T-helper 1 cell treated with Interleukin-12 subunit alpha and Interleukin-12 subunit beta and Interleukin-4 antibody, amounts not matched to agents 30 ng/mL and 1 ng/mL, for 36 hours (primary cell): ENCODE measurements around the gene HS3ST3A1. TPM values are rescaled to one million over a fixed set of nuclear protein-coding genes. Genes with fewer than 3 reads are reported as not detected.
"Not testable (repeated sequence)": the region's sequence is repeated elsewhere in the genome, so short reads cannot be mapped to it uniquely, and the experiment has no call there.

Experiments
- intact Hi-C: fragments of 100-400 bp; cut with micrococcal nuclease; formaldehyde crosslinking; loops from one replicate; pipeline ENCODE4 v1.15.1; 2024
- total RNA-seq: library from RNA; stranded (reverse); gene quantifications from 2 replicates; pipeline ENCODE4 v1.2.3, GENCODE V29; 2022

Gene HS3ST3A1
- total RNA-seq, 1 donor from 2014 or later, result 11.8 TPM

DNA sequence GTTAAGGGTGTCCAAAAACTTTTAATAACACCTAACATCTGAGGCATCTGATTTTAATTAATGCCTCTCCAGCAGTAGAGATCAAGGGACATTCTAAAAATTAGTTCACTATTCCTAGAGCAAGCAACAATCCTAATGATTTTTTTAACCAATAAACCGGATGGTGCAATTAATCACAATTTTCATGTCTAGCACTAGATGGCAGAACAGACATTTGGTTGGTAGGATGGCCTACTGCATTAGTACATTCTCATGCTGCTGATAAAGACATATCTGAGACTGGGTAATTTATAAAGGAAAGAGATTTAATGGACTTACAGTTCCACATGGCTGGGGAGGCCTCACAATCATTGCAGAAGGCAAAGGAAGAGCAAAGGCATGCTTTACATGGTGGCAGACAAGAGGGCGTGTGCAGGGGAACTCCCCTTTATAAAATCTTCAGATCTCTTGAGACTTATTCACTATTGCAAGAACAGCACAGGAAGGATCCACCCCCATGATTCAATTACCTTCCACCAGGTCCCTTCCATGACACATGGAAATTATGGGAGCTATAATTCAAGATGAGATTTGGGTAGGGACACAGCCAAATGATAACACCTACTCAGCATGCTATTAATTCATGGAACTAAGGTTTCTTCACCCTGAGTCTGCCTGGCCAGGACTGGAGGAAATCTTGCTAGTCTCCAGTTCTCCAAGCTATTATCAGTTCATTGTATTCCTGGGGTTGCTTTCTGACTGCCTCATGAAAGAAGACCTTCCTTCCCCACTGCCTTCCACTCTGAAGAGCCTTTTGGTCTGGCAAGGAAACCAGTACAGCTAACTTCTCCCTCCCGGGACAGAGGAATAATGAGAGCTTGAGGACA, 24.8 kb downstream of the HS3ST3A1 start:
- intact Hi-C loops, result no loop called here

DNA sequence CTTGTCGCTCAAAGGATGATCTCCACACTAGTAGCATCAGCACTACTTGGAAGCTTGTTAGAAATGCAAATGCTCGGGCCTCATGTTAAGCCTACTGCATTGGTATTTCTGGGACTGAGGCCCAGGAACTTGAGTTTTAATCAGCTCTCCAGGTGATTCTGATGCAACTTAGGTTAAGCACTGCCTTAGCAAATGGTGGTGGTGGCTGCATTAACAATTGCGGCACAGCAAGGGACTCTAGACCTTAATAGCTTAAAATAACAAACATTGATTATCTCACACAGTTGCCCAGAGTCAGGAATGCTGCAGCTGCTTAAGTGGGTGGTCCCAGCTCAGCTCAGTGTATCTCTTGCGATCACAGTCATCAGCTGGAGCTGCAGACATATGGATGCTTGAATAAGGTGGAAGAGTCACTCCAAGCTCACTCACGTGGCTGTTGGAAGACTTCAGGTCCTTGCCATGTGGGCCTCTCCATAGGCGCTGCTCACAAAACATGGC, 25.8 kb downstream of the HS3ST3A1 start:
- intact Hi-C loops, result no loop called here

DNA sequence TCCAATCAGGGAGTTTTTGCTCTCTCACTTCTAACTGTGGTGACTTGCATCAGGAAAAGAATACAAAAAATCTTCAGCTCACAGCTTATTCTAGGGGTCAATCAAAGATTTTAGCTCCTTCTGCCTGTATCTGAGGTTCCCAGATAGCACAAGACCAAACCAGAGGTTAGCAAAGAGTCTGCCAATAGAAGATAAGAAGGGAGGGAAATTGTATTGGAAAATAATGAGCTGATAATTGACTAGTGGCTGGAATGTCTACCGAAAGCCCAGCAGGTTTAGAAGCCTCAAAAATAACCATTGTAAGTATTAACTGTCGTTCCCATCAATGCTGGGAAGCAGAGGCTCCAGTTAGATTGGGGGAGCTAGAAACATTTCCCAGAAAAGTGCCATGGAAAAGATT, 26.3 kb downstream of the HS3ST3A1 start:
- intact Hi-C loops, result no loop called here

DNA sequence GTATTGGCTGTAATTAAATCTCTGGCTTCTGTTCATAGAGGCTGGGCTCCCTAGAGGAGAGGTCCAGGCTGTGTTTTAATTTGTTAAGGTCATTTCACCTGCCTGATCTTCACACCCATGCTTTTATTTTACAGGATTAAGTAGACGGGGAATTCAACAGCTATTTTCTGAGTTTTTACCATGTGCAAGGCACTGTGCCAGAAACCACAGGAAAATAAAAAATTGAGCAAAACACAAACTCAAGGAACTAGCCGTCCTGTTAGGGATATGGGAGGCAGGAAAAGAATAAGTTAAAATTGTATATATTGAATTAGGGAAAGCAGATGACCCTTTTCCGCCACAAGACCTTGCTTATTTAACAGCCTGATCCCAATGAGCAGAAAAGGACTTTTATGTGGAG, 29.1 kb downstream of the HS3ST3A1 start:
- intact Hi-C loops, result no loop called here

DNA sequence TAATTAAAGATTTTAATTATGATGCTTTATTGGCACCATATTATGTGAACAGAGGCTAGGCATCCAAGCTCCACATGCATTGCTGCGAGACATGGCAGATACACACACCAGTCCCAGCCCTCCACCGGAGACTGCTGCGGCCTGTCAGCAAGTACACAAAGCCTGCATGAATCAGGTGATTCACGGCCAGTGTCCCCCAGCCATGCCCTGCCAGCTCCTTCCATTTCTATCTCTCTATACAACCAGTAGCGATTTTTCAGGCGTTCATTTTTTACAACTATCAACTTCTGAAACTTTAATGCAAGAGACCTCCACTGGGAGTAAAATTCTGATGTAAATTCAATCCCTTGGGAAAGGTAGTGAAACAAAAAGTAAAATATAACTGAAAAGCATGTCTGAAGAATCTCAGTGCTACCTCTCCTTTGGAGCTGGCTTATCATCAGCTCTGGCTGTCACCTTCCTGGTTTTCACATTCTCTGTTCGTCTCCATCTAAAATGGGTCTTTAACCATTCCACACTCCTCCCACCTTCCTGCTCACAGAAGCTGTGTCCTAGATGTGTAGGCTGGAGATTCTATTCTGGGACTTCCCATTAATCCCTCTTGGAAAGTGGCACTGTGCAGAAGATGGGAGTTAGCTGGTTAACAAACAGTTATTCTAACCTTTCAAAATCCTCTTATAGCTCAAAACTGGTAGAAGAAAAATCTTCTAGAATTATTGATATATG, 32.2 kb downstream of the HS3ST3A1 start:
- intact Hi-C loops, result no loop called here

DNA sequence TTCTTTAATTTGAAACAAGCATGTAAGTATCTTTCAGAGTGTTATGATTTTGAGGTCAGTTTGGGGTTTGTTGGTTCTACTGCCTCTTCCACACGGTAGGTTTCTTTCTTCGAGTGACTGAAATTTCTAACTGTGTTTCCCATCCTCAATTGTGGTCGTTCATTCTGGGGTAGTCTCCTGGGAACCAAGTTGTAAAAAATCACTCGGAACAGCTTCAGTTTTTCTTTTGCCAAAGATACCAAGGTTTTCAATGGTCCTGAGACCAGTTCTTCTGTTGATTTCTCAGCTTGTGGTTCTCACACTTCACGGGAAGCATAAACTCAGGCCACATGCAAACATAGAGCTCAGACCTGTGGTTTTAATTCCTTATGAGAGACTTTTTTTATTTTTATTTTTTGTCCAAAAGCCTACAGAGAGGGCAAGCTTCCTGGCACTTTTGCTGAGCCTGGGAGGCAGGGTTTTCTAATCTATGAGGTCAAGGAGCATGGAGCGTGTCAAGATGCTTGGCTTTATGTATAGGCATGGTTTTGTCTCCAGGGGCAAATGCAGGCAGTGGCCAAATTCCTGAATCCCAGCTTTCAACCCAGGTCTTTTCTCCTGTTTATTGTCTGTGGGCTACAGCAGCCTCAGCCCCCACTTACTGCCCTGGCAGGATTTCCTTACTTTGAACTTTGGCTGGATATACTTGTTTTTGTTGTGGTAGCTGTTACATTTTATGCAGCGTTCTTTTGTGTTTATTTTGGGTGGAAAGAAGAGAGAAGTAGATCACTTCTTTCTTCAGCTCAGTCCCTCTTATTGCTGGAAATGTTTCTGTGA, 32.9 kb downstream of the HS3ST3A1 start:
- intact Hi-C loops, result no loop called here

DNA sequence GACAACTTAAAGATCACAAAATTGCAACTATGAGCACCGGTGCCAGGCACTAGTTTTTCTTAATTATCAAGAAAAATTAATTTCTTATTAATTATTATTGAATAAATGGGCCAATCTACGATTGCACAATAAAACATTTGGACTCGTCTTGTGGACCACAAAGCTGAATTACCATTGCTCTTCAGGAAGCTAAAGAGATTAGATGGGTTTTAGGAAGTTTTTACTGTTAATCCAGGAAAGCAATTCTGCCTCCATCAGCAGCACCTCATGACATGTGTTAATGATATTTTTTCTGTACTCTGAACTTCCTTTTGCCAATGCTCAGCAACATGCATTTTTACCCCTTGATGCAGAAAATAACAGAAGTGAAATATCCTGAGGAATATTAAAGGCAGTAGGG, 37.9 kb downstream of the HS3ST3A1 start:
- intact Hi-C loops, result no loop called here

DNA sequence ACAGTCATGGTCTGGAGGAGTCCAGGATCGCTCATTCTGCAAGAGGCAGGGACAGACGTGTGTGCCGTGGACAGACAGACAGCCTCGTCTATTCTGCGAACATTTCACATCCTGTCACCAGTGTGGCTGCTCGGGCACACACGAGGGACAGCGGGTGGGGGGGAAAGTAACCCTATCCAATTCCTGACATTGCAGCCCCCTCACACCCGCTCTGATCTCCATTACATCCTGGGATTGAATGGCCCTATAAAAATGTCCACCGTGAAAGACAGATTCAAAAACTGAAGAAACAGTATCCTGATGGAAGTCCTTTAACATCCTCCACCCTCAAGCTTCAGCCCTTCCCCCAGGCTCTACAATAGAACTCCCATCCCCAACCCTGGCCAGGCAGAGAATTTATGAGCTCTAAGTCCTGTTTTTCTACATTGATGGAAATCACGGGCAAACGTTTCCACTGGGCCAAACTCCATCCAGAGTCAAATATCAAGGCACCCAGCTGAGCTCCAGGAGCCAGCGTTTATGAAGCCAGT, 39.4 kb downstream of the HS3ST3A1 start:
- intact Hi-C loops, result no loop called here

DNA sequence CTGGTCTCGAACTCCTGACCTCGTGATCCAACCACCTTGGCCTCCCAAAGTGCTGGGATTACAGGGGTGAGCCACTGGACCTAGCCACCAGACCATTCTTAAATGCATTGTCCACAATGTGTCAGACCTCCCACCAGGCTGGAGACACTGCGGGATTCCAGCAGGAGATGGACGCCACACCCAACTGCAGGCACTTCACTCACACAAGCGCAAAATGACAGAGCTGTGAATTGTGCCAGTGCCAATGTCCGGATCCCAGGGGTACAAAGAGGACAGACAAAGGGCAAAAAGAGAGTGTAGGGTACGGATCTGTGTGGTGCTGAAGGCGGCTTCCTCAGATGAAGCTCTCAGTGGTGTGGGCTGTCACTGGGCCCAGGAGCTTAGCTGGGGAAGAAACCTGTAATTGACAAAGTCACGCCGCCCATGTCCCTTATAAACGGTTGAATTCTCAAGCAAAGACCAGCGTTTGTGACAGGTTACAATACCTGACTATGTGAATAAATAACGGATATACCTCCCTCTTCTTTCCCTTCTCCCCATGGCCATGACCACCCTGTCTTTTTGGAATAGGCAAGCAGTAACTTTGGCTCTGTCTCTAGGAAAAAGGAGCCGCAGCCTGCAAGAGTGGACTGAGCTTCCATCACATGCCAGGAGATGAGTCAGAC, 40.0 kb downstream of the HS3ST3A1 start:
- intact Hi-C loops, result no loop called here

DNA sequence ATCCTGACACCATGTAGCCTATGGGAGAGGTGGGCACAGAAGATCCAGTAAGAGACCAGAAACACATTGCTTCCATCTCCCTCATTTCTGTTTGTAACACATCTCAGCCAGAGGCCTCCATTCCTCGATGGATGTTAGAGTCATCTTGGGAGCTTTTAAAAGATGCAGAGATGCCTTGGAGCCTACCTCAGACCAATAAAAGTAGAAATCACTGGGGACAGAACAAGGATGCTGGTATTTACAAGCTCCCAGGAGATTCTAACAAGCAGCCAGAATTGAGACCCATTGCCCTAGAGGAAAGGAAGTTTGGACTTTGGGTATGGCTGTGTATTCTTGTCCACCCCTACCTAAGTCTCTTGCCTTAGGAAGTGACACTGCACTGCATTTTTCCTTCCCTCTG, 40.8 kb downstream of the HS3ST3A1 start:
- intact Hi-C loops, result no loop called here

DNA sequence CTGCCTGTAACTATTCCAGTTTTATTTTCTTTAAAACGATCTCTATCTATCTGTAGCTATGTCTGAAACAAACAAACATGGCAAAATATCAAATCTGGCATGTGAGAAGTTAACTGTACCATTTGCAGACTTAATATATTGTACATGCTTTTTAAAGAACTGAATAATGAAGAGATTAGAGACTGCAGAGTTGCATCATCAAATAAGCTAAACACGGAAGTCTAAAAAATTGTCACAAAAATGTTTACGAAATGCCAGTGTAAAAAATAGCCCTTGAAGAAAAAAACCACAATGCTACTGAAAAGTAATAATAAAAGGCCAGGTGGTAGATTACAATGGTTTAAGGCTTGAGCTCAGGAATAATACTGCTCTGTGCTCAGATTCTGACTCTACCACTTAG, 43.1 kb downstream of the HS3ST3A1 start:
- intact Hi-C loops, result loop anchor here (10.0 kb wide), 1 partner anchor 64 kb away; no protein-coding TSS in a partner anchor

DNA sequence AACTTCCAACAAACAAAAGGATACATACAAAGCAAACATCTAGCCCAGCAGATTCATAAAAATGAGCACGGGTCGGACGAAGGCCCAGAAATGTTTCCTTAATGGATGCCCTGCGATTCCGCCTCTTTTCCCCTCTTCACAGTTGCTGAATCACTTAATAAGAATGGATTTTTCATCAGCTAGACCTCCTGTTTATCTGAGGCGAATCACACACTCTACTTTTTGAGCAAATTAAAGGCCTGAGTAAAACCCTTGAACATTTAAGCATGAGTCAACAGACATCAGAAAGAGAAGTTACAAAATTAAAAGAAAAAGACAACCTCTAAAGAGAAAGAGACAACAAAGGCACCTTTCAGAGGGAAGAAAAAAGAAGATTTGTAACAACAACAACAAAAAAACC, 44.7 kb downstream of the HS3ST3A1 start:
- intact Hi-C loops, result loop anchor here (10.0 kb wide), 1 partner anchor 62 kb away; no protein-coding TSS in a partner anchor

DNA sequence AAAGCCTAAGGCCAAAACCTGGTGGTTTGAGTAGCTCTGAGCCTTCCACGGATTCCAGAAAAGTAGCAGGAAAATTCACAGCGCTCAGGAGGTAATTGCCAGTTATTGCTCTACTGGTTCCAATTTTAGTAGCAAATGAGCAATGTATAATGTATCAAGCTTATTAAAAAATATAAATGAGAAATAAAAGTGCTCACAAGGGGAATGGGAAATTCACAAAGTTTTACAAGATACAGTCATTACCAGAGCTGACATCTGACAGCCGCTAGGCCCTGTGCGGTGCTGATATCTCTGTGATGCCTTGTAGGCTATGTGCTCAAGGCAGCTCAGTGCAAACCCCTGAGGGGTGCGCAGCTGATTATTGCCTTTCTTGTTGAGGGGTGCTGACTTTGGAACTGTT, 47.5 kb downstream of the HS3ST3A1 start:
- intact Hi-C loops, result loop anchor here (10.0 kb wide), 1 partner anchor 59 kb away; no protein-coding TSS in a partner anchor

DNA sequence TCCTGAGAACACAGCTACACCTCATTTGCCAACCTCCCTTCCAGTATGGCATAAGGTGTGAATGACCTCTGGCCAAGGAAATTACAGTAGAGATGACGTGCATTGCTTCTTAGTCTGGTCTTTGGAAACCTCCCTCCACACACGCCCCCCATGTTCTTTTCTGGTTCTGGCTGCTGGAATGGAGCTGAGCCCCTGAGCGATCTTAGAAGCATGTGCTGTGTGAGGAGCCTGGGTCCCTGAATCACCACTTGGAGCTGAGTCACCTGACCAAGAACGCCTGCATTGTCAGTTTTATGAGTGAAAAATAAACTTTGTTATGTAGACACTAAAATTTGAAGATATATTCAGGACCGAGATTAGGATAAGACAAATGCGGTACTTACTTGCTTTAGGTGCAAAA, 51.4 kb downstream of the HS3ST3A1 start:
- intact Hi-C loops, result loop anchor here (10.0 kb wide), 1 partner anchor 55 kb away; no protein-coding TSS in a partner anchor

DNA sequence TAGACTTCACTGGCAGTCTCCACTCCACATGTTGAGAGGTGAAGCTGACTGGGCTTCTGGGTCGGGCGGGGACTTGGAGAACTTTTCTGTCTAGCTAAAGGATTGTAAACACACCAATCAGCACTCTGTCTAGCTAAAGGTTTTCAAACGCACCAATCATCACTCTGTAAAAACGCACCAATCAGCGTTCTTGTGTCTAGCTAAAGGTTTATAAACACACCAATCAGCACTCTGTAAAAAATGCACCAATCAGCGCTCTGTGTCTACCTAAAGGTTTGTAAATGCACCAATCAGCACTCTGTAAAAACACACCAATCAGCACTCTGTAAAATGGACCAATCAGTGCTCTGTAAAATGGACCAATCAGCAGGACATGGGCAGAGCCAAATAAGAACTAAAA, 53.2 kb downstream of the HS3ST3A1 start:
- intact Hi-C loops, result not testable (repeated sequence)

DNA sequence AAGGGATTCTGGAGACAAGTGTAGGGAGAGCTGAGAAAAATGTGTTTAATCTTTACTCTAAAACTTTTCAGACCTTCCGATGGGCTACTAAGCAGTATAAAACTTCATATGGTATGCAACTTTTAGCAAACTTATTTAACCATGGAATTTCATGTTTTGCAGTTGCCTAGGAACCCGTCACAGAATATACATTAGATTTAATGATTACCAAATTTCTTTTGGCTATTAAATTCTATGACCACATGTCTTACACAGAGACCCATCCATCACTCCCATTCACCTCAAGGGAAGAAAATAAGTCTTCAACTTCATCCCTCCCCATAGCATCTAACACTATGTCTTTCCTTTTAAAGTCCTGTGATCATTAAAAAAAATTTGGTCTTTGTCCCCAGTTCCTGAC, 54.9 kb downstream of the HS3ST3A1 start:
- intact Hi-C loops, result no loop called here

DNA sequence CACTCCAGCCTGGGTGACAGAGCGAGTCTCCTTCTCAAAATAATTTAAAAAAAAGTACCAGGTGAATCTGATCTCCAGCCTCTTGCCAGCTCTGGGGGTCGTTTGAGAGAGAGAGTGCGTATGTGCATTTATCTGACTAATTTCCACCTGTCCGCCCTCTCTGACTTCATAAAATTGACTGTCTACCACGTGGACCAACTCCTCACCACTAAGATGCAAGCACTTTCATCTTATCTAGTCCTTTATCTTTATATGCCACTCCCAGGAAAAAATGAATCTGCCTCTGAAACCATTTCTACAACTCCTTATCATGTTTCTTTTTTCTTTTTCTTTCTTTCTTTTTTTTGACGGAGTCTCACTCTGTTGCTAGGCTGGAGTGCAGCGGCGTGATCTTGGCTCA, 55.8 kb downstream of the HS3ST3A1 start:
- intact Hi-C loops, result no loop called here

DNA sequence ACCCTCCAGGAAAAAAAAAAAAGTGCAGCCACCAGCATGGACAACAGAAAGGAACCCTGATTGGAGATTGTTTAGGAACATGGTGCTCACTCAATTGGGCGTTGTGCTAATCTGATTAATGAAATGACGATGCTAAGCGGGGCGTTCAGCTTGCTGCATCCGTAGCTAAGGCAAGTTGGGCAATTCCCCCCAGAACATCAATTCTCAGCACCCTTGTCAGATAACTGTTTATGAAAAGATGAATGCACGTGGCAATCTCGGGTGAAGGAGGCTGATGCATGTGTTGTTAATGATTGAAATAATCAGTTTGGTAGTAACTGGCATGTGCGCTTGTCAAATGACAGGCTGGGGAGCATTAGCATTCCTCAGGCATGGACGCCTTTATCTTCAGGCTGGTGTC, 57.0 kb downstream of the HS3ST3A1 start:
- intact Hi-C loops, result no loop called here

DNA sequence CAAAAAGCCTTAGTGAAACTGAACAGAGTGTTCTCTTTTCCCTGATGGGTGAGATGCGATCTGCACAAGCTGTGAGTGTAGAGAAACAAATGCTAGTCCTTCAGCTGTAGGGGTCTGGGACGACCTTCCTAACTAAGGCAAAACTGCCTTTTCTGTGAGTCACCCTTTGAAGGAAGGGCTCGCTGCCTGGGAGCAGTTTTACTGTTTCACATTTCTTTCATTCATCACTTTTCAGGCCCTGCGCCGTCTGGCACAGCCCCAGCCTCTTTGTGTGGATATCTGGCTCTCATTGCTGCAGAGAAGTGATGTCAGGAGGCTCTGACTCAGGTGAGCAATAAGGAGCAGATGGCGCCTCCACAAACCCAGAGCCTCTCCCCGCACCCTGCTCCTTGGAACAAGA, 57.4 kb downstream of the HS3ST3A1 start:
- intact Hi-C loops, result no loop called here

DNA sequence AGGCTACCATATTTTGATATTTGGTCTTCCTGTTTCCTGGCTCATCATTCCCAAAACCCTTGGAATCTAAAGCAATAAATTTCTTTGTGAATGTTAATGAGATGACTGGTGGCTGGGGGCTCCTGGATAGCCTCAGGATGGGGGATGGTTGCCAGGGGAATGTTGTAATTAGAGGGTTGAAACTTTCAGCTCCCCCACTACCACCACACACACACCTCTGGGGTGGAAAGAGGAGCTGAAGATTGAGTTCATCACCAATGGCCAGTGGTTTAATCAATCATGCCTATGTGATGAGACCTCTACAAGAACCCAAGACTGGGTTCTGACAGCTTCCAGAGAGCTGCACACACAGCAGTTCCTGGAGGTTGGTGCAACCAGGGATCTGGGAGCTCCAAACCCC, 59.1 kb downstream of the HS3ST3A1 start:
- intact Hi-C loops, result no loop called here

DNA sequence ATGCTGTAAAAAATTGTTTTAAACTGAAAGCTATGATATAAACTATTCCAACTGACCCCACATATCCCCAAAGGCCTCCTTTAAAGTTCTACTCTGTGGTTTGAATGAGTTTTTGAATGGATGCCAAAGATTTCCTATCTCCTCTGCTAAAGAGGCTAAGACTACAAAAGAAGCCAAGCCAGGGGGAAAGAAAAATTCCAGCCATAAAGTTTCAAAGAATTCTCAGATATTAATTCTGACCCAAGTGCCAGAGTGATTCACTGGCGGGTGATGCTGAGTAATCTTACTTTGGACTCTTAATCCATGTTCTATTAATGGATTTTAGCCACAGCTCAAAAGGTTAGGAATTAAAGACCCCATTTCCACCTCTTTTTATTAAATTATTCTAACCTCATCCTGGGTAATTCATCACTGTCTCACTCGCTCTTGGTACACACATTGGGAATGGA, 60.7 kb downstream of the HS3ST3A1 start:
- intact Hi-C loops, result no loop called here
